ENCODE data around the gene CIPC.

Gene CIPC

GRCh38 chr14:77102154-77102553 lies 4.1 kb downstream of the CIPC start:
- DNase-seq, result peak in 14 of 51 donors; percentile 8 to 48 (median 32)

DNA sequence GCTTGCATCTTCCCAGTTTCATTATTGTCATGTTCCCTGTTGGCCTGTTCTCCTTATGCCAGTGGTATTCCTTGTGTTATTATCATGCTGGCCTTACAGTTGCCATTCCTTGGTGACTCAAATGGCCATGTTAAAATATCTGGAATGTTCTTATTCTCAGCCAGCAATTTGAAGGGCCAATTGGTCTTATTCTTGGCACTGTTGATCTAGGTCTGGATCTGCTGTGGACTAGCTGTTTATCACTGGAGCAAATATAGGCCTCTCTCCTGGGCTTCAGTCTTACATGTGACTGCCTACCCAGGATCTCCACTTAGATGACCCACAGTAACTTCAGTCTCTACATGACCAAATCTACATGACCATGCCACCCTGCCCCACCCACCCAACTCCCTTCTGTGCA lies 5.4 kb downstream of the CIPC start:
- DNase-seq, result no peak

GRCh38 chr14:77103951-77104350 lies 5.9 kb downstream of the CIPC start:
- peak in 6 of 51 donors; percentile 8 to 38 (median 34) for DNase-seq

- peak in 1 of 51 donors; percentile 29 for DNase-seq
These were observed 6.3 kb downstream of the CIPC start for GRCh38 chr14:77104393-77104792.

- peak in 26 of 51 donors; percentile 16 to 91 (median 50) for DNase-seq
These were observed 7.3 kb downstream of the CIPC start for GRCh38 chr14:77105145-77105939.

DNA sequence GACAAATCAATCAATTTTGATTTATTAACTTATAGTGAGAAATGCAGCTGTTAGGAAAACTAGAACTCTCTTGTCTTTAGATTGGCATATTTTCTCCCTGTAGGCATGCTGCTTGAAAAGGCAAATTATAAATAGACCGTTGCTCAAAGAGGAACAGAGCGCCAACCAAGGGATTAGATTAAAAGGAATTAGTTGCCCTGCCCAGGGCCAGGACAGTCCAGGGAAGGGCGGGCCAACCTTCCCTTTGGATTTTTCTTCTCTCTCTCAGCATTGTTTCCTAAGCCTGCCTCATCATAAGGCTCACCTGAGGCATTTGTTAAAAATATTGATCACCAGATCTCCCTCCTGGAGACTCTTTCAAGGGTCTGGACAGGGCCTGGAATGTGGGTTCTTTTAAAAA lies 8.6 kb downstream of the CIPC start:
- peak in 1 of 51 donors; percentile 18 for DNase-seq

- peak in 2 of 51 donors; percentile 13 to 16 for DNase-seq
These were observed 9.2 kb downstream of the CIPC start for GRCh38 chr14:77107228-77107627.

GRCh38 chr14:77108753-77109152 lies 10.7 kb downstream of the CIPC start:
- DNase-seq, result no peak

DNA sequence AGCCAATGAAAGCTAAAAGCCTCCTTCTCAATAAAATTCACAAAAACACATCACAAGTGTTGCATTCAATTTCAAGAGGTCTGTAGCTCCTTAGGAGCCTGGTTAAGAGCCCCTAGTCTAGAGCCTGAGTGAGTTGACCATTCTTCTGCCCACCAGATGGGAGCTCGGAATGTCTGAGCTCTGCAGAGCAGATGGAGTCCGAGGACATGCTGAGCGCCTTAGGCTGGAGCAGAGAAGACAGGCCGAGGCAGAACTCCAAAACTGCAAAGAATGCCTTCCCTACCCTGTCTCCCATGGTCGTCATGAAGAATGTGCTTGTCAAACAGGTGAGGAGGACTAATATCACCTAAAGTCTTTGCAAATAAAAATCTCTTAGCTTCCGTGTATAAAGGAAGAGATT lies 11.6 kb downstream of the CIPC start:
- DNase-seq, result no peak

GRCh38 chr14:77110286-77110685 lies 12.2 kb downstream of the CIPC start:
- DNase-seq, result no peak

DNA sequence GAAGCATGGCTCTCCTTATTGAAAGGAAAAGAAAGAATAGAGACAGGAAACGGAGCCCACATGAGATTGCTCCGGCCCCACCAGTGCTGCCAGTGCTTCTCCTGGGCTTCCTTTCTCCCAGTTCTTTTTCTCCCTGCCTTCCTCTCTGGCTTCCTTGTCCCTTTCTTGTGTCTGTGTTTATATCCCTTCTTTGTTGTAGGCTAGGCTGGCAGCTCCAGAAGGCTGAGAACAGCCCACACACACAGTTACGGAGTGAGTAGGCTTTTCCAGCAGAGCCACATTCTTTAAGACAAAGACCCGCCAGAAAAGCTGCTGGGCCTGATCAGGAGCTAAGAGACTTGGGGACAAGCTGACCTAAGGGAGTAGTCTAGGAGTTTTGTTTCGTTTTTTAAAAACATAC lies 13.0 kb downstream of the CIPC start:
- DNase-seq, result peak in 26 of 51 donors; percentile 15 to 69 (median 52)

- no peak for DNase-seq
These were observed 15.6 kb downstream of the CIPC start for GRCh38 chr14:77113644-77114043.

GRCh38 chr14:77114609-77115008 lies 16.6 kb downstream of the CIPC start:
- peak in 1 of 51 donors; percentile 36 for DNase-seq

GRCh38 chr14:77116172-77116817 lies 18.2 kb downstream of the CIPC start:
- DNase-seq, result no peak

- no peak for DNase-seq
These were observed 21.8 kb downstream of the CIPC start for GRCh38 chr14:77119851-77120250.

DNA sequence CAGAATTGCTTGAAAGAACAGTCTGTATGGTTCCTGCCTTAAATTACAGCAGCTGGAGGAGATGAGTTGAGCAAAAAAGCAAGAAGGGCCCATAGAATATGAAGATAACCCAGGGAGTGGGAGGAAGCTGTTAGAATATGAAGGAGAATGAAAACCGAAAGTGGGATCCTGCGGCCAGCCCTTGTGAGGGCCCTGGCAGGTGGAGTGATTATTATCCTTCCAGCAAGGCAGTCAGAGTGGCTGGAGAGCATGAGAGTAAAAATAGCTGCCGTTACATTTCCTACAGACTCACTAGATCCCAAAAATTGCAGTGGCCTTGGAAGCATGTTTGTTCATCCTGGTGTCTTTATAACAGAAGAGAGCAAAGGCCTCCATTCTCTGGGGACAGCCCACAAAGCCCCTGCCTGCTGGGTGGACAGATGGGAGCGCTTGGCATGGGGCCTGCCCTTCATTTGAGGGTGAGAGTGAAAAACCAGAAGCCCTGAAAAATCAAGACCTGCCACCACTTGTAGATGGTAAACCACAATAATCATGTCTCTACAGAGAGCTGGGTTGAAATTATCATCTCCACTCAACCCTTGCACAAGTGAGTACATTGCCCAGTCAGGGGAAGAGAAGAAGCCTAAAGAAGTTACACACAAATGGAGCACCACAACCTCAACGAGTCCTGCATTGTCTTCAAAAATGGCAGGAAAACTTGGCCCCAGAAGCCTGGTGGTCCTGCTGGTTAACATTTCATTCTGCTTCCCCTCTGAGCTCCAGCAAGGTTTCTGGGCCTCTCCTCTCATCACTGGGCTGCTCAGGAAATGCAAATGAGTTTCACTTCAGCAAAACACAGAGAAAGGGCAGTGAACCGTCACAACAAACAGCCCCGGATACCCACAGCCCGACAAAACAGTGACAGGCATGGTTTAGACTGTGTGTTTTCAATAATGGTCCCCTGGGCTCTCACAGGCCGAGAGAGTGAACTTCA lies 23.0 kb downstream of the CIPC start:
- peak in 24 of 51 donors; percentile 17 to 79 (median 43) for DNase-seq

- DNase-seq, result peak in 1 of 51 donors; percentile 12
These were observed 24.6 kb downstream of the CIPC start for GRCh38 chr14:77122526-77123125.

DNA sequence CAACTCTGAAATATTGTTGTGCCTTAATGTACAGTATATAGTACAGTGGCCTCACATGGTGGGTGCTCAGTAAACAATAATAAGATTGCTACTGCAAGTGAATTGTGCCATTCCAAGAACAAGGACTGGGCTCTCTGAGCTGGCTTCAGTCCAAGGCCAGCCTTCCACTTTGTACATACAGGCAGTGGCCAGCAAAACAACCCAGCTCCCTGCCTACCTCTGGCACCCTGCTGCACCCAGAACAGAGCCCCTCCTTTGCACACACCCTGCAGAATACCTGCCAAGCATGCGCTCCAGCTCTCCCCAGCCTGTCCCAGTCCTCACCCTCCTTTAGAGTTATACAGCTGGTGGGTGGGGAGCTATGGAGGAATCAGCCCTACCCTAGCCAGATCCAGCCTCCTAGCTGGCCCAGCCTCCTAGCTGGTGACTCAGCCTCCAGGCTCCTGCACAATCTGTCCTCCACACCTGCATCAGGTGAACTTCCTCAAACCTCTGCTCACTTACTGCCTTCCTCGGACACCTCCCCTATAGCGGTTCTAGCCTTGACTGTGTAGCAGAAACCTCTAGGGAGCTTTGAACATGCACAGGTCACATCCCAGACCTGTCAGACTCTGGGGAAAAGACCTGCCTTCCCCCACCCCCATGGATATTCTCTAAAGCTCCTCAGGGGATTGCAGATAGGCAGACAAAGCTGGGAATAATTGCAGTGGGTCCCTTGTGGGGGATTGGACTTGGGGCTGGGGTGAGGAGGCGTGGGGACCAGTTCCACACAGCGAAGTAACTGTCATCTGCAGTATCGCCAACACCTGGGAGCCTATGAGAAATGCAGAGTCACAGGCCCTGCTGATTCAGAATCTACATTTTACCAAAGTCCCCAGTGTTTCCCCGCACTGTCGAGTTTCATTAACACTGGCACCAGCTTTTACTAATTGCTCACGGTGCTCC lies 25.6 kb downstream of the CIPC start:
- DNase-seq, result peak in 27 of 51 donors; percentile 12 to 71 (median 47)

GRCh38 chr14:77124345-77125280 lies 26.6 kb downstream of the CIPC start:
- peak in 41 of 51 donors; percentile 33 to 87 (median 68) for DNase-seq
